H1 (cell line): ENCODE data around the gene BCL2L11. TPM values are rescaled to one million over a fixed set of nuclear protein-coding genes. Genes with fewer than 3 reads are reported as not detected.

Source experiments
- ASH2L ChIP-seq: fragments of 200-600, 300-600 bp; sonication (generic); IDR thresholded peaks from one replicate; pipeline ENCODE4 v1.7.1; 2017; ENCODE audit warnings: low read length
- BACH1 ChIP-seq: IDR thresholded peaks from 2 replicates; pipeline ENCODE4 v1.6.1; 2012; ENCODE audit warnings: low read length, improper control_type of control experiment
- CHD1 ChIP-seq: IDR thresholded peaks from 2 replicates; pipeline ENCODE4 v1.6.1; 2012; ENCODE audit warnings: low read depth, low read length, improper control_type of control experiment
- CTBP2 ChIP-seq: IDR thresholded peaks from 2 replicates; pipeline ENCODE4 v1.7.0; 2011; ENCODE audit warnings: borderline replicate concordance, mild to moderate bottlenecking, moderate library complexity, mixed read lengths, low read length; ENCODE audit not compliant: insufficient read depth, insufficient read length
- EGR1 ChIP-seq: IDR thresholded peaks from 2 replicates; pipeline ENCODE4 v1.6.1; 2011; ENCODE audit warnings: low read depth, low read length, borderline replicate concordance
- KDM4A ChIP-seq: IDR thresholded peaks from one replicate; pipeline ENCODE4 v1.7.1; 2012; ENCODE audit warnings: low read depth, mild to moderate bottlenecking, moderate library complexity, low read length, inconsistent platforms; ENCODE audit not compliant: severe bottlenecking
- RNF2 ChIP-seq: fragments of 200-900, 300-1000 bp; sonication (generic); IDR thresholded peaks from 2 replicates; pipeline ENCODE4 v1.7.1; 2016; ENCODE audit warnings: borderline replicate concordance, low read depth, mild to moderate bottlenecking, antibody characterized with exemption, low read length; ENCODE audit not compliant: poor library complexity, severe bottlenecking; ENCODE audit errors: missing control alignments
- polyA plus RNA-seq, 7 experiments: library from polyadenylated mRNA; depleted of rRNA in 3 of 7; stranded (reverse) in 5 of 7; unstranded in 2 of 7; fragments of >200 nt in 5 of 7; fragments of 200-250 nt in 2 of 7; gene quantifications; 1 replicate in 5 of 7; 2 replicates in 1 of 7; 4 replicates in 1 of 7; pipeline versions ENCODE4 v1.2.1 to v1.2.3, GENCODE V29; 2011 to 2013; ENCODE audit warnings: missing spikeins in 2 of 7, mixed read lengths in 2 of 7
- total RNA-seq: library from RNA; stranded (reverse); fragmentation: NEBNext Ultra II Directional; extraction: Animal tissue kit (Norgen Biotek cat#: 25700); gene quantifications from 2 replicates; pipeline ENCODE4 v1.2.1, GENCODE V29; 2021

The BCL2L11 gene
- total and polyA plus RNA-seq, 2 of the 8 experiments (the other 6 are each of a cell fraction or from before 2014, with no cell fraction given) = 7.5 to 22.9 TPM

DNA sequence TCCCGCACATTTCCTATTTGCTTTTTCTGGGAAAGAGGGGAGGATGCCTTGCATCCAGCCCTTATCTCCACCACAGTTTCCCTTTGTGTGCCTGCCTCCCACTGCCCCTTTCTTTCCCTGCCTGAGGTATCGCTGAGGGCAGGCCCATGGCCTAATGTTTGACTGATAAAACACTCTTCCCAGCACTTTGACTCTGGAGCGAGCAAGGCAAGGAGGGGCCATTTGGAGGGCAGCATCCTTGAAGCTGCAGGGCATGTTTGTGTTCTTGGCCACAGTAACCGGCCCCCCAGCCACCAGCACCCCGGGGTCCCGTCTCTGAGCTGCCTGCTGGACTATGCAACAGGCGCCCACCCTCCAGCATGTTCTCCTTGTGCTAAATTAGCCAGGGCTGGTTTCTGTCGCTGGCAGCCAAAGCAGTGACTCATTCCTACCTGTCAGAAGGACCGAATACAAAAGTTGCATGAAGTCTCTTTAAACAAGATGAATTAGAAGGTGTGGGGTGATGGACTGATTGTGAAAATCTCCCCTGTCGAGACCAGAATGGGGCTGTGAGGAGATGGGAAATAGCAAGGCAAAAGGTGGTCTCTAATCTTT lies 50.7 kb downstream of the BCL2L11 start (continued):
- TF ChIP-seq ASH2L (no peak), RNF2 (no peak), CTBP2 (no peak), EGR1 (no peak), BACH1 (no peak), KDM4A (no peak), CHD1 (no peak)
